ENCODE data around the gene DOCK3.

GRCh38 chr3:51386852-51387229 lies 712.1 kb downstream of the DOCK3 start:
- TF ChIP-seq CTCF (IDR thresholded peaks at IDR 0.05) (no peak), POLR2A (IDR thresholded peaks at IDR 0.05; ENCODE audit: low read length) (no peak), RAD21 (conservative IDR thresholded peaks at IDR 0.05 in 1 of 2, IDR thresholded peaks at IDR 0.05 in 1 of 2) (no peak), RNF2 (IDR thresholded peaks at IDR 0.05; ENCODE audit: borderline replicate concordance, low read depth) (no peak), KDM1A (IDR thresholded peaks at IDR 0.05; ENCODE audit: low read depth) (no peak), NFE2L2 (conservative IDR thresholded peaks at IDR 0.05; ENCODE audit: low read length) (no peak), ZSCAN20 (CRISPR knock-in tag; IDR thresholded peaks at IDR 0.05) (no peak), MYC (IDR thresholded peaks at IDR 0.05; ENCODE audit: borderline replicate concordance, low read length) (no peak), MAX (IDR thresholded peaks at IDR 0.05) (no peak), ESRRA (IDR thresholded peaks at IDR 0.05; ENCODE audit: borderline replicate concordance, low read length) (no peak), SMC3 (IDR thresholded peaks at IDR 0.05) (no peak), USF2 (IDR thresholded peaks at IDR 0.05) (no peak)

All from A549 (cell line).